Activated CD8-positive, alpha-beta memory T cell treated with anti-CD3 and anti-CD28 coated beads for 1 hour (primary cell): ENCODE data around the gene LENG8.
"Not testable (repeated sequence)": the region's sequence is repeated elsewhere in the genome, so short reads cannot be mapped to it uniquely, and the experiment has no call there.

ENCODE experiments used
- DNase-seq, 2 donors: peaks; one replicate each; pipeline ENCODE4 v3.0.0-alpha.2; 2020; ENCODE audit warnings: low read depth in 1 of 2; ENCODE audit errors: extremely low read depth in 1 of 2

LENG8 gene

DNA sequence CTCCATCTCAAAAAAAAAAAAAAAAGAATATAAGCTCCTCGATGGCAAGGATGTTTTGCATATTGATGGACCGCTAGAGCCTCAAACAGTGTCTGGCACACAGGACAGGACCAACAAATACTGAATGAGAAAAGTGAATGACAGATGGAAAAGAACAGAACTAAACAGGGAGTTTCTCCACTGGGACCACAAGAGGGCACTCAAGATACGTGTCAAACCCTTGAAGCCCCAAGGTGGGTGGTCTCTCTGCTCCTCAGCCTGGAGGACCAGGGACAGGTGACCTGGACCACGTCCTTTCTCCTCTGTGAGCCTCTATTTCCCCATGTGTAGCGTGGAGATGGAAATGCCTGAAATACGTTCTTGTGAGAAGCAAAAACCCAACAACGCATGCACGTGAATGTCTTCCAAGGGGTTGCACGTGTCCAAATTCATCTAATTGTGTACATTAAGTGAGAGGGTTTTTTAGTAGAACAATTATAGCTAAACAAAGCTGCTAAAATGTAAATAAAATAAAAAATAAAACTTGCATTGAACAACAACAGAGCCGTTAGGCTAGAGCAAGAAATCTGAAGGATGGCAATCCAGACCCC is 29.8 kb downstream of the LENG8 start:
- DNase-seq, result no peak

DNA sequence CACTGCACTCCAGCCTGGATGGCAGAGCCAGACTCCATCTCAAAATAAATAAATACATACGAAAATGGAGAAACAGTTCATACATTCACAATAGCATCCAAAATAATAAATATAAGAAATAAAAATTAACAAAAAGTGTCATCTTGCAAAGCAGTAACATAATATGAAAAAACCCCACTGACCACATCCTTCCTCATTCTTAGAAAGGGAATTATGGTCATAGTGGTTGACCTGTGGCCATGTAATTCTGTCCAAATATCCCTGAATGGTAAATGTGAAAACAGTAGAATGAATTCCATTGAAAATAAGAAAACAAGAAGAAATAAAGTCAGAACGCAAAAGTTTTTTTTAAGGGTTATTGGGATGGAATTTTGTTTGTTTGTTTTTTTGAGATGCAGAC is 31.1 kb downstream of the LENG8 start:
- DNase-seq, result no peak

DNA sequence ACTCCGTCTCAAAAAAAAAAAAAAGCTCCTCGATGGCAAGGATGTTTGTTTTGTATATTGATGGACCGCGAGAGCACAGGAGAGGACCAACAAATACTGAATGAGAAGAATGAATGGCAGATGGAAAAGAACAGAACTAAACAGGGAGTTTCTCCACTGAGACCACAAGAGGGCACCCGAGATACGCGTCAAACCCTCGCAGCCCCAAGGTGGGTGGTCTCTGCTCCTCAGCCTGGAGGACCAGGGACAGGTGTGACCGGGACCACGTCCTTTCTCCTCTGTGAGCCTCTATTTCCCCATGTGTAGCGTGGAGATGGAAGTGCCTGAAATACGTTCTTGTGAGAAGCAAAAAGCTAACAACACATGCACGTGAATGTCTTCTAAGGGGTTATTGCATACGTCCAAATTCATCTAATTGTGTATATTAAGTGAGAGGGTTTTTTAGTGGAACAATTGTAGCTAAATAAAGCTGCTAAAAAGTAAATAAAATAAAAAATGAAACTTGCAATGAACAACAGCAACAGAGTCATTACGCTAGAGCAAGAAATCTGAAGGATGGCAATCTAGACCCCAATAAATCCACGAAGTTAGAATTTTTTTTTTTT is 32.4 kb downstream of the LENG8 start:
- no peak for DNase-seq

DNA sequence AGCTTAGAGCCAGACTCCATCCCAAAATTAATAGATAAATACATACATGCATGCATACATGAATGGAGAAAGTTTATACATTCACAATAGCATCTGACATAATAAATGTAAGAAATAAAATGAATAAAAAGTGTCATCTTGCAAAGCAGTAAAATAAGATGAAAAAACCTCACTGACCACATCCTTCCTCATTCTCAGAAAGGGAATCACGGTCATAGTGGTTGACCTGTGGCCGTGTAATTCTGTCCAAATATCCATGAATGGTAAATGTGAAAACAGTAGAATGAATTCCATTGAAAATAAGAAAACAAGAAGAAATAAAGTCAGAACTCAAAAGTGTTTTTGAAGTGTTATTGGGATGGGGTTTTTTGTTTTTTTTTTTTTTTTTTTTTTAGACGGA is 33.9 kb downstream of the LENG8 start:
- no peak for DNase-seq

DNA sequence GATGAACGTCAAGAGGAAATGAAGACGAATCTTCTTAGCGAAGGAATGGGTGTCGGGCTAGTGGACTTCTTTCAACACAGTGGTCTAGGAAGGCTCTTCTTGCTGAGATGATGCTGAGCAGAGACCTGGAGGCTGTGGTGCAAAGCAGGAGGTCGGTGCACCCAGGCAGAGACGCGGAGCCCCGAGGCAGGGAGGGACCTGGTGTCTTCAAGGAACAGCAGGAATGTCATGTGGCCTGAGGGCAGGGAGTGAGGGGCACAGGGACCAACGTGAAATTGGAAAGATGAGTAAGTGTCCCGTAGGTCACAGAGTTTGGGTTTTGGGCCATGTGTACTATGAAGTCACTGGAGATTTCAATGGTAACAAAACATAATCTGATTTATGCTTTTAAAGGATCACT is 35.5 kb downstream of the LENG8 start:
- DNase-seq, result no peak

DNA sequence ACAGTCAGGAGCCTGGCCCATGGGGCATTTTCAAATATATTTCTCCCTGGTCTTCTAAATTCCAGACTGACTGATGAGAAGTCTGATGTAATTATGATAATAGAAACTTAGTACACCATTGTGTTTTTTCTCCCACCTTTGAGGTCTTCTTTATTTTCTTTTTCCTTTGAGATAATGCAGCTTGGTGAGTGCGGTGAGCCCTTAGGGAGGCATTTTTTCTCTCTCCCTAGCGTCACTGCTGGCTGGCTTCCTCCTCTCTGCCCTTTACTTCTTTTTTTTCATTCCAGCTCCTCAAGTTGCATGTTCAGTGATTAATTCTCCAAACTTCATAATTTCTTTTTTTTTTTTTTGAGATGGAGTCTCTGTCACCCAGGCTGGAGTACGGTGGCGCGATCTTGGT is 36.9 kb downstream of the LENG8 start:
- DNase-seq, result no peak

DNA sequence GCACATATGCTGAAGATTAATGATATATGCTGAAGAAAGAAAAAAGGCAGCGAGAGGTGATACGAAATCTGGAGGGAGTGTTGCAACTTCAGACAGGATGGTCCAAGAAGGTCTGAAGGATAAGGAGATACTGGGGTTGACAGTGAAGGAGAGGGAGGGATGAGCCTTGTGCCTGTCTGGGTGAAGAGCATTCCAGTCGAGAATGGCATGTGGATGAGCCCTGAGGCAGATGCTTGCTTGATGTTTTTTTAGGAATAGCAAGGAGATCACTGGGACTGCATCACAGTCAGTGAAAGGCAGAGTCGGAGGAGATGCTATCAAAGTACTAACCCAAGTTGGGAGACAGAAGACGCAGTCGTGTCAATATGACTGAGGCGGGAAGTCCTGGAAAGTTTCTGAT is 40.3 kb downstream of the LENG8 start:
- DNase-seq, result no peak

DNA sequence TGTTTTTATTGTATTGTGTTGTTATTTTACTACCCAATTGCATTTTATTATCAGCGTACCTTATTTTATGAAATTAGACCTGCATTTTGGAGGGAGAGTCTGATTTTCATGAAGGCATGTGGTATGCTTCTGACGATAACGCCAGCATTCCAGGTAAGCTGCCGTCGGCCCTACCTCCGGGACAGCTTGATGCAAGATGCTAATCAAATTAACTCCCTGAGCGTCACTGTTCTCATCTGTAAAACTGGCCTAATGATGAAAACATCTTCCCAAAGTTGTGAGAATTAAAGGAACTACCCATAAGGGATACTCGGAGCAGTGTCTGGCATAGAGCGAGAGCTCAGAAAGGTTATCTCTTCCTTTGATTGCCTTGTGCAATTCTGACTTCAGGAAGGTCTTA is 40.8 kb downstream of the LENG8 start:
- DNase-seq, result no peak

DNA sequence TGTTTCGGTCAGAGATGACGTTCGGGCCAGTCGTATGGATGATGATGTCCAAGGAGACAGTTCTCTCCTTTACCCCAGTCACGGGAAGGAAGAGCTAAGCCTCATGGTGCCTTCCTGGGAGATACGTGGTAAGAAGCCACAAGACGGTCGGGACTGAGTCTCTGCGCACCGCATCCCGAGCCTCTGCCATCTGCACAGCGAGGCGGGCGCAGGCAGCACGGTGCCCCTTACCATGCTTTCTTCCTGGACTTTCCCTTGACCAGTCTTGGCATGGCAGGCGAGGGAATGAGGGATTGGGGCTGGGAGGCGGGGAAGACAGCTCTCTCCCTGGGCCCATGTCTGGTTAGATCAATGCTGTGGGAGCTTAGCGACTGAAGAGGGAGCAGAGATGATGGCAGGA is 43.6 kb downstream of the LENG8 start:
- no peak for DNase-seq

DNA sequence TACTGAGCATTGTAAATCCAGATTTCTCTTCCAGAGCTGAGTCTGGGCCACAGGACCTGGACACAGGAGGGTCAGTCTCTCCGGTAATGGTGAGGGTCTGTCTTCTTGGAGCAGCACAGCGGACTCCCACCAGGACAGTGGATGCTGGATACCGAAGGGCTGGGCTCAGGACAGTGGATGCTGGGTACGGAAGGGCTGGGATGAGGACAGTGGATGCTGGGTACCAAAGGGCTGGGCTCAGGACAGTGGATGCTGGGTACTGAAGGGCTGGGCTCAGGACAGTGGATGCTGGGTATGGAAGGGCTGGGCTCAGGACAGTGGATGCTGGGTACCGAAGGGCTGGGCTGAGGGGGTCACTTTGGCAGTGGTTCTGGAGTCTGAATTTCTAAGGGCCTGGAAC is 44.1 kb downstream of the LENG8 start:
- not testable (repeated sequence) for DNase-seq

DNA sequence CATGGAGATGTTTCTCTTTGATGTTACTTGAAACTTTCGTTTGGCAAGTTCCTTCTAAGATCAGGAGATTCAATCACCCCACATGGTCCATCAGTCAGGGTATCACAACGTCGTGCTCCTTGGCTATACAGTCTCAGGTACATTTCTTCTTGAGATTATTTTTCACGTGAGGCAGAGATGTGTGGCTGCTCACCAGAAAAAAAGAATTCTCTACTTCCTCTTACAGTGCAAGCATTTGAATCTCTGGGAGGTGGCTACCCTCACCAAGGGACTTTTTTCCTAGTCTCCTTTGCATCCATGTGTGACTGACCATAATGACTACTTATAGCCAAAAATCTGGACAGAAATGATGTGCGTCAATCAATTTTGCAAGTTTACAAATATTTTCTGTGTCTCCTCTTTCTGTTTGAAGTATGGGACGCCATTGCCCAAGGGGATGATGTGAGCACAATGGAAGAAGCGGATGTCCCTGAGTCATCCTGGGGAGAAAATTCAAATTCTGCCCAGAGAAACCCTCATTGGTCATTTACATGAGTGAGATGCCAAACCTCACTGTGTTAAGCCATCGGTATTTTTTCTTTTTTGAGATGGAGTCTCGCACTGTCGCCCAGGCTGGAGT is 45.1 kb downstream of the LENG8 start:
- no peak for DNase-seq

DNA sequence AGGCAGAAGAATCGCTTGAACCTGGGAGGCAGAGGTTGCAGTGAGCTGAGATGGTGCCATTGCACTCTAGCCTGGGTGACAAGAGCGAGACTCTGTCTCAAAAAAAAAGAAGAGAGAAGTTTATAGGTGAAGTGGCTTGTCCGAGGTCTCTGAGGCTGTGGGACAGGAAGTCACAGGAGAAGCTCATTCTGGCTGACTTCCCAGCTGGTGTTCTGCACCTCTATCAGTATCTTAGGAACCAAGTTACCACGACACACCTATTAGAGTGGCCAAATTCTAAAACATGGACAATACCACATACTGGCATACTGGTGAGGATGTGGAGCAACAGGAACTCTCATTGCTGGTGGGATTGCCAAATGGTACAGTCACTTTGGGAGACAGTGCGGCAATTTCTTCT is 46.3 kb downstream of the LENG8 start:
- DNase-seq, result not testable (repeated sequence)

DNA sequence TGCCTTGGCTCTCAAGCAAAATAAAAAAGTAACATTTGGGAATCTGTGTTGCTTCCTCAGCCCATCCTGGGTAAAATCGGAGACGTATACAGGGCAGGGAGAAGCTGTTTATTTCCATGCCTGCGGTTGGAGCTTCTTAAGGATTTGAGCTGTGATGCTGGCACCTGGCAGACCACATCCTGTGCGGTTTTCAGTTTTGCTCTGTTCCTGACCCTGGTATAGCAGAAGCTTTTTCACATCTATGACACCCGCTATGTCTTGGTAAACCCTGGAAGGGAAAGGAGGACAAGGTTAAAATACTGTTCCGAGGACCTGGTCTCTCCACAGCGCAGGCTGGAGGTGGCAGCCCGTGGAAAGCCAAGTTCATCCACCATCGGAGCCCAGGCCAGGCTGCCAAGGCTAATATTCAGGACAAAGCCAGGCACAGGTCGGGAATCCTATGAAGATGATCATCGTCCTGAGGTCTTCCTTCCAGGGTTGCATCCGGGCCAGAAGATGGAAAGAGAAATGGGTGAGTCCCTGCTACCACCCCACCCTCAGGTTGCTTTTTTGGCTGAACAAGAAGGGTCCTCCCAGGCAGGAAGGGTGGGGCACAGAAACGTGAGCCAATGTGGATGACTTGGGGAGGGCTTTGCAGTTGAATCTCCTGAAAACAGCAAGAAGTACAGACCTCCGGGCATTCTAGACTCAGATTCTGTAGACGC is 48.9 kb downstream of the LENG8 start:
- DNase-seq, result not testable (repeated sequence)

DNA sequence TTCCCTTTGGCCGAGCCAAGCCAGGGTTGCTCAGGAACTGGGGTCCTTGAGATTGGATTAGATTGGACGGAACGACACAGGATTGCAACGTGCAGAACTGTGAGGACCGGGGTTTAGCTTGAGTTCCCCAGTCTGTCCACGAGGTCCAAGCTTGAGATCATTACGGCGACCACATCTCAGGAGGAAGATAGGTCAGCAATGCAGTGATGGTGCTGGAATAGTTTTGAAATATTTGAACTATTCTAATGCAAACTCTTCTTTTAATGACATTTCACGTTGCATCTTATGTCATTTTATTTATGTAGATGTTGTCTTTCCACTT is 49.4 kb downstream of the LENG8 start:
- DNase-seq, result not testable (repeated sequence)

DNA sequence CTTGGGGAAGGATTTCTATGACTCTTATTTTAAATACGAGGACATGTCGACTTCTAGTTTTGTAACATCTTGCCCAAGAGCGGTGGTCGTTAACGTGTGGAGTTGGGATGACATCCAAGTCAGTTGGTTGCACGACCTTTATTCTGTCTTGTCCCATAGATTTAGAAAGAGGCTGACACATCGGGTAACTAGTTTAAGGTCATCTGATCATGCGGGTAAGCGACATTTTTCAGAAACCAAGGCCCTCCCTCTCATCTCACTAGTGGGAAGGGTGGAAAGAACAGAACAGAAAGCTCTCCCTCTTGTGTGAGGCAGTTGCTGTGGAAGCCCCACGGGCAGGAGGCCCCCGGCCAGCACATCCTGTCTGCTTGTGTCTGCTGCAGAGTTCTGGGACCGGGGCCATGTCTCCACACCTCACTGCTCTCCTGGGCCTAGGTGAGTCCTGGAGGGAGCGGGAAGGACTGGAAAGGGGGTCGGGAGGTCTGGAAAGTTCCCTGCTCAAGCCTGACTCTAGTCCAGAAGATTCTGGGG is 53.6 kb downstream of the LENG8 start, which contains the start of gene LAIR2:
Gene LAIR2, plus strand, starts transcription at position 314 of the 531 bp plus-strand sequence. Its CDS starts 88 bp downstream, at position 402.
- no peak for DNase-seq

DNA sequence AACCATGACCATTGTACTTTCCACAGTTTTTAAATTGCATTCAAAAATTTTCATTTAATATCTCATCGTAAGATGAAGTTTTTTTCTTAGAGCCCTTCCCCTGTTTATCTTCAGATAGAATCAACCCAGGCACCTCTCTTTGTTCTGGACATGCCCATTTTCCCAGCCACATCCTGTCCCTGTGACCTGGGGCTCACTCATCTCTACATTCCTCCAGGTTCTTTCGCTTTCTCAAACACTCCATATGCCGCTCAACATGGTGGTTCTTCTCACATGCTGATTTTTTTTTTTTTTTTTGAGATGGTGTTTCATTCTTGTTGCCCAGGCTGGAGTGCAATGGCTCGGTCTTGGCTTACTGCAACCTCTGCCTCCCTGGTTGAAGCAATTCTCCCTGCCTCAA is 56.5 kb downstream of the LENG8 start:
- DNase-seq, result not testable (repeated sequence)

DNA sequence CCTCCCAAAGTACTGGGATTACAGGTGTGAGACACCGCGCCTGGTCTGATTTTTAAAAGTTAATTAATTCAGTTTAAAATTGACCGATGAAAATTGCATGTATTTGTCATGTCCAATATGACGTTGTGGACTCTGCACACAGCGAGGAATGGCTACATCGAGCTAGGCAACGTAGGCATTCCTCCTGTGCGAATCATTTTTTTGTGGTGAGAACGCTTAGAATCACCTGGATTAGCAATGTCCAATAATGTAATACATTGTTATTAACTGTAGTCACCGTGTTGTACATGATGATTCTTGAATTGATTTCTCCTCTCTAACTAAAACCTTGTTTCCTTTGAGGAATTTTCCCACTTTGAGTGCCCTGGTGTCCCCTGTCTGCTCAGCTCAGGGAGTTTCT is 57.1 kb downstream of the LENG8 start:
- DNase-seq, result no peak

DNA sequence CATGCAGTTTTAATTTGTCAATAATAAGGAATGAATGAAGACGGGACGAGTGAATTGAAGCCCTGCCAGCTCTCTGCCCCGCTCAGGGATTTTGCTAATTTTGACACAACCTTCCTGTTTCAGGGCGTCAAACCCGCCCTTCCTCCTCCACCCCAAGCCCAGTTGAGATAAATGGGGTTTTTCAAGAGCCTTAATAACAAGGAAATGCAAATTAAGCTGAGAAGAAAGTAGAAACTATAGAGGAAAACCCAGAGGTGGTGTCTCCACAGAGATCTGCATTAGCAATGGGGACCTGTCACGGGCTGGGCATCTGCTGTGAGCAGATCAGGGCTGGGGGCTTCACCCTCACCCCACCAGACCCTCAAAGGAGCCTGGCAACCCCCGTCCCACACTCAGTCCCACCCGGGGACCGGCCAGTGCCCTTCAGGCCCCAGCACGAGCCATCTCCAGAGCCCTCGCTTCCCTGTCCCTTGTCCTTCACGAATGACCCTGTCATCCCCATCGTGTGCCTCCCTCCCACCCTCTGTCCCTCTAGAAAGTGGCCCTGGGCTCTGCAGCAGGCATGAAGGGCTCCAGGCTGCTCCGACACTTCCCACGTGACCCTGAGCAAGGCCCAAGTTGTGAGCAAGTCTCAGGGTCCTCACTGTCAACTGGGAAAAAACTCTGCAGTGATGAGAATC is 58.2 kb downstream of the LENG8 start:
- DNase-seq, result not testable (repeated sequence)

DNA sequence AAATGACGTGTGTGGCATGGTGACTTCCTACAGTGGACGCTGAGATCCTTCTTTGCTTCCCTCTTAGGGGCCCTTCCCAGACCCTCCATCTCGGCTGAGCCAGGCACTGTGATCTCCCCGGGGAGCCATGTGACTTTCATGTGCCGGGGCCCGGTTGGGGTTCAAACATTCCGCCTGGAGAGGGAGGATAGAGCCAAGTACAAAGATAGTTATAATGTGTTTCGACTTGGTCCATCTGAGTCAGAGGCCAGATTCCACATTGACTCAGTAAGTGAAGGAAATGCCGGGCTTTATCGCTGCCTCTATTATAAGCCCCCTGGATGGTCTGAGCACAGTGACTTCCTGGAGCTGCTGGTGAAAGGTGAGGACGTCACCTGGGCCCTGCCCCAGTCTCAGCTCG is 58.8 kb downstream of the LENG8 start:
- no peak for DNase-seq

DNA sequence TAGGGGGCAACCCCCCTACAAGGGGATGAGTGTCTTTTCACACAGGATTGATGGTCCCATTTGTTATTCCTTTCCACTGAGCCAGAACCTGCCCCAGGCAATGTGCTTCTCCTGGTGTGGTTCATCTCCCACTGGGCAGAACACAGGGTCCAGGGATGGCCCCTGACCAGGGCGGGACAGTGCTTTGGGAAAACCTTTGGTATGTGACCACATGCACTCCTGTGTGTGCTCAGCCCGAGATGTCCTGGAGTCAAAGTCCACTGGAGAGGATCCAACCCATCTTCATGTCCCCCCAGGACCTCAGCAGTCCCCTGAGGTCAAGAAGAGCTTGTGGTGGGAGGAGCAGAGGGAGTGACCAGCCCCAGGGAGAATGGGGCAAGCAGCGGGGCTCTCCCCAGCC is 59.5 kb downstream of the LENG8 start:
- not testable (repeated sequence) for DNase-seq
